Germinal center (tissue), 1 donor: ENCODE measurements around the gene ACBD4.

Source experiments
- DNase-seq: peaks from one replicate; pipeline ENCODE4 v3.0.0; 2012; ENCODE audit warnings: mixed read lengths, low spot score

Gene ACBD4

GRCh38 chr17:45136846-45137560 lies 1.5 kb downstream of the ACBD4 start:
- DNase-seq, result no peak

GRCh38 chr17:45137561-45138305 lies 2.2 kb downstream of the ACBD4 start:
- DNase-seq, result no peak

- DNase-seq, result no peak
Observed at GRCh38 chr17:45138911-45139532, 3.5 kb downstream of the ACBD4 start.

- DNase-seq, result no peak
Observed at GRCh38 chr17:45139533-45139920, 4.0 kb downstream of the ACBD4 start.

- DNase-seq, result no peak
Observed at GRCh38 chr17:45143094-45143670, 7.7 kb downstream of the ACBD4 start.

- DNase-seq, result peak; percentile 40
Observed at GRCh38 chr17:45143767-45144198, 8.3 kb downstream of the ACBD4 start.

GRCh38 chr17:45144199-45145034 lies 8.9 kb downstream of the ACBD4 start:
- no peak for DNase-seq

GRCh38 chr17:45145035-45145389 lies 9.5 kb downstream of the ACBD4 start:
- DNase-seq, result no peak

DNA sequence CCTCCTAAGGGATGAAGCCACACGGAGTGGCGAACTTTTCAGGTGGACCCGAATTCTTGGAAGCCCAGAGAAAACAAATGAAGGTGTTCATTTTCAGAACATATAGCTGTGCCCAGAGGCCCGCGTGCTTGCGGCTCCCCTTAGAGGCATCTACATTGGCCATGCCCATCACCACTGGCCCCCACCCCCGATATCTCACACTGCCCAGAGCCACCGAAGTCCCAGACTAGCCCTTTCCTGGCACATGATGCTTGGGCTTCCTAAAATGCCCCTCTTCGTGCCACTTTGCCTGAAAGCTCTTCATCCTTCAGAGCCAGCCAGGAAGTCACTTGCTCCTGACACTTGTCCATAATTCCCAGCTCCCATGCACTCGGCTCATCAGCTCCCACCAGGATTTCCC lies 10.7 kb downstream of the ACBD4 start:
- no peak for DNase-seq

GRCh38 chr17:45146592-45146889 lies 11.1 kb downstream of the ACBD4 start:
- DNase-seq, result no peak

GRCh38 chr17:45146890-45147580 lies 11.5 kb downstream of the ACBD4 start:
- peak; percentile 60 for DNase-seq

DNA sequence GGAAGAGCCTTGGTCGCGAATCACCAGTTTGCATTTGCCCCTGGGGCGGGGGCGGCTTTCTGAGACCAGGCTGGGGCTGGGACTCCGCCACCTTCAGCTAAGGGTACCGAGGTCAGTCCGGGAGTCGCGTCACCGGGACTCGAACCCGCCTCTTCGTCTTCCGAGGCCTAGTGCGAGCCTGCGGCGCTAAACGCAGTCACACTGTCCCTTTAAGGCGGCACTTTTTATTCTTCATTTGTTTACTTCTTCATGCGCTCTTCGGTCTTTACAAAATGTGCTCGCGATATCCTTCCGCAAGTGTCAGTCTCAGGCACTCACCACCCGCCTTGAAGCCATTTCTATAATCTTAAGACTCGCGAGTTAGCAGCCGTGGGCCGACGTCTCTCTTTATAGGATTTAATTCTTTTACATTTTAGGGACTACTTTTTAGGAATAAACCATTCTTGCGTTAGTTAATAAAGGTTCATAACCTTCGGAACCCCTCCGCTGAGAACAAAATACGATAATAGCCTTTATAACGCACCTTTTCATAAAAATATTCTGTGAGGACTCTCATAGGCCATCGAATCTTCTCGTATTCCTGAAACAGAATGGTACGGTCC lies 12.2 kb downstream of the ACBD4 start:
- DNase-seq, result peak; percentile 71

DNA sequence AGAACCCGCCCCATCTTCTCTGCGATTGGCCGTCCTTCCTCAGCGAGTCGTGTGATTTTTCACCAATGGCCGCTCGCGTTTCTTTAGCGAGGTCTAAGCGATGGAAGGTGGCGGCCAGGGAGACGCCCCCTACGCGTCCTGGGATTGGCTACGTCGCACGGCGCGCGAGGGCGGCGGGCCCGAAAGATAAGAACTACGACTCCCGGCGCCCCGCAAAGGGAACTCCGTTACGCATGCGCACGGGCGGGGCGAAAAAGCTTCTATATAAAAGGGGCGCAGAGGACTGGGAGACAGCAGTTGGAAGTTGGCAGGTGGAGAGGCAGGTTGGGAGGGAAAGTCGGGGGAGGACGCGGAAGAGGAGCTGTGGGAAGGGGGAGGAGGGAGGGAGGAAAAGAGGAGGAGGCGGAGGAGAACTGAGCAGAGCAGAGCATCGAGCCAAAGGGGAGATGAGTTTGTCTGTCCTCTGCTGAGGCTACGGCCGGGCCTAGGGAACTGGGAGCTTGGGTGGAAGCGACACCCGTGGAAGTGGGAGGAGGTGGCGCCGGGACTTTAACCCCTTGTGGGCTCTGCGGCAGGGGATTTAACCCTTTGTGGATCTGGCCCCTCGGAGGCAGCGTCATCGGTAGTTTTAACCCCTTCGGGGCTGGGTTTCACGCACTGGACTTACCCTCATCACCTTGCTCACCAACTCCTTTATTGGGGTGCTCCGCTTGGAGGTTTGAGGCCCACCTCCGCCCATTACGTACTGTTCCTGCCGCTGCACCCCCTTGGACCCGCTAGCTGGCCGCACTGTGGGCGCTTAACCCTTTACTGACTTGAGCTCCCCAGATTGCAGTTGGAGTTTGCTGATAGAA lies 12.9 kb downstream of the ACBD4 start, which contains the start of gene HEXIM1:
HEXIM1 (plus strand) TSS at position 293 of the 854 bp plus-strand sequence. CDS start 716 bp downstream, outside the sequence.
- DNase-seq, result peak; percentile 99

- DNase-seq, result peak; percentile 78
Observed at GRCh38 chr17:45149037-45149668, 13.7 kb downstream of the ACBD4 start.

- no peak for DNase-seq
Observed at GRCh38 chr17:45149669-45150664, 14.5 kb downstream of the ACBD4 start.

DNA sequence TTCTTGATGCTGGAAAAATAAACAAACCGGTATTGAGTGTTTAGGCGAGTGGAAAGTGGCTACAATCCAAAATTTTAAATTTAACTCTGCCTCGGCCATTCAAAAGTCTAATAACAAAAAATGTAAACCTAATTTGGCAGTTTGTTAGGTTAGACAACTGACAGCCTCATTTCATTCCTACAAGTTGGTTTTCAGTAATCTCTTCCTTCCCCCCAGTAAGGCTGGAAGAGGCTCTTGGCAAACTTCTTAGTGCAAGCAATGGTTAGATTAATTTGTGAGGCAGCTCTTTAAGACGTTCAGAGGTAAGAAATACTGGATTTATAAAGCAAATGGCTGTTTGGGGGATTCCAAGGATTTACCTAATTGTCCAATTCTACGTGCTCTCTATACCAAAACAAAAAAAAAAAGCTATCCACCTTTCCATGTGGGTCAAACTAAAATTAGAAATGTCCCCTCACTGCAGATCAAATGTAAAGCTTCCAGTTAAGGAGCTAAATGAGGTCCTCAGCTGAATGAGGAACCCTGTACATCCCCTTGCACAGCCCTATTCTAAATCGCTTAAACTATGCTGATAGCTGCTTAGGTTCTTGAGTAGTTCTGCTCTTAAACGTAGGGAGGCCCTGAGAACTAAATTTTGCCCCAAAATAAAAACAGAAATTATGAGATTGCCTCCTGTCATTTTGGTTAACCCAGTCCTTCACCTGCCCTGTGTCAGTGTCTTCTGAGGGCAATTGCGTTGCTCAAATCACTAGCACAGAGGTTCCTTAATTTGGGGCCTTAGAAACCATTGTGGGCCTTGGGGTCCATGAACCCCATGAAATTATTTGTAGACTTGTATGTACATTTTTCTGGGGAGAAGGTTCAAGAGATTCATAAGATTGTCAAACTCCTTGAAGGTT lies 15.7 kb downstream of the ACBD4 start:
- no peak for DNase-seq

DNA sequence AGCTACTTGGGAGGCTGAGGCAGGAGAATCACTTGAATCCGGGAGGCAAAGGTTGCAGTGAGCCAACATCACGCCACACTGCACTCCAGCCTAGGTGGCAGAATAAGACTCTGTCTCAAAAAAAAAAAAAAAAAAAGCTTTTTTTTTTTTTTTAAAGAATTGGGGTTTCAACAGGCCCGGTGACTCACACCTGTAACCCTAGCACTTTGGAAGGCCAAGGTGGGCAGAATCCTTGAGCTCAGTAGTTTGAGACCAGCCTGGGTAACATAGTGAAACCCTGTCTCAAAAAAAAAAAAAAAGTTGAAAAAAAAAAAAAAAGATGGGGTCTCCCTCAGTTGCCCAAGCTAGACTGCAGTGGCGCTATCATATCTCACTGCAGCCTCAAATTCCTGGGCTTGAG lies 19.5 kb downstream of the ACBD4 start:
- DNase-seq, result no peak
